HG02642 (cell line): ENCODE data around the gene CLEC11A.

Experiments used
- ATAC-seq: cut with Tn5 transposase; IDR thresholded peaks from one replicate; pipeline ENCODE4 v1.9.1; 2021; ENCODE audit warnings: mild to moderate bottlenecking; ENCODE audit not compliant: unreplicated experiment, poor library complexity

The CLEC11A gene

DNA sequence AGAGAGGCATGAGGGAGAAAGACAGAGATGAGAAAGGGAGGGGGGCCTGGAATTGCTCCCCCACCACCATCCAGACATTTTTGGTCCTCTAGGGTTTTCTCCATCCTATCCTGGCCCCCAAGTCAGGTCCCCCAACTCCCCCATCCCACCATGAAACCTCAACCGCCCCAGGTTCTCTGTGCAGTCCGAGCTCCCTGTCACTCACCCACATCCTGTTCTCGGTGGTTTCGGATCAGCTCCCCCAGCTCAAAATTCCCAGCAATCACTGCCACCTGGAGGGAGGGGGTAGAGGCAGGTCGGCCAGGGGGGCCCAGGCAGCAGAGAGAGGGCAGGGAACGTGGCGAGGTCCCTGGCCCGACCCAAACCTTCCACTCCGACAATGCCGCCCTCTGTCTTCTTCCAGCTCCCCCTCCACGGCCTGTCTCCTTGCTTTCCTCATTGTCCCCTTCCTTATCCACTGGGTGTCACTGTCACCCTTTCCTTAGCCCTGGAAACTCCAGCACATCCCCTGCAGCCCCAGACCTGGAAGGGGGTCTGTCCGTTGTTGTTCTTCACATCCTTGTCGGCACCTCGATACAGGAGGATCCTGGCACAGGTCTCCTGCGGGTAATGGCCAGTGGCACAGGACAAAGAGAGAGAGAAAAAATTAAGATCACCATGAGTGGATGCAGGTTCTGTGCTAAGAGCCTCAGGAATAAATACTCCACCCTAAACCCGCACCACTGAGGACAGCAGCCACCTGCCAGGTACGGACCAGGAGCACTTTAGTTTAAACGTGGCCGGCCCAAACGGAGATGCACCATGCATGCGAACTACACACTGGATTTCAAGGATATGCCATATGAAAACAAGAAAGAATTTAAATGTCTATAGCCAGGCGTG is 19.0 kb upstream of the CLEC11A start:
- no peak for ATAC-seq

- ATAC-seq = no peak
Measured at GRCh38 chr19:50705422-50706019, 17.6 kb upstream of the CLEC11A start.

GRCh38 chr19:50706387-50706786 is 16.8 kb upstream of the CLEC11A start:
- ATAC-seq = no peak

DNA sequence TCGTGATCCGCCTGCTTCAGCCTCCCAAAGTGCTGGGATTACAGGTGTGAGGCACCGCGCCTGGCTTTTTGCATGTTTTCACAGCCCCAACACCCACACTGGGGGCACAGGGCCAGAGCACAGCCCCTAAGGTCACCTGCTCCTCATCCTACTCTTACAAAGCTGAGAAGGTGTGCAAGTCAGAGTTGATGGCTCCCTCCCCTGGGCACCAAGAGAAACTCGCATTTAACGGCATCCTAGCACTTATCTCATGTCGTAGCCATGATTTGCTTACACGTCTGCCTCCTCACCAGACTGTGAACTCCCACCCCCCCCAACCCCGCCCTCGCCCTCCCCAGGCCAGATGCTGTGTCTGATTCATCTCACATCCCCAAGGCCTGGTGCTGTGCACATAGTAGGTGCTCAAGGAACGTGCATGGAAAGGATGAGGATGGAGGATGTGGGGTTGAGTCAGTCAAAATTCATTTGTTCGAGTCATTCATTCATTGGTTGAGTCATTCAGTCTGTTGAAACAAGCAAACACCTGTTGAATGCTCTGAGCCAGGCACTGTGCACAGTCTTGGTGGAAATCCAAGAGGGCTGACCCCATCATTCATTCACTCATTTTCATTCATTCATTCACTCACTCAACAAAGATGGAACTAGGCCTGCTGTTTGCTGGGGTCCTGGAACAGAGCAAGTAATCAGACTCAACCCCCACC is 14.8 kb upstream of the CLEC11A start:
- no peak for ATAC-seq

DNA sequence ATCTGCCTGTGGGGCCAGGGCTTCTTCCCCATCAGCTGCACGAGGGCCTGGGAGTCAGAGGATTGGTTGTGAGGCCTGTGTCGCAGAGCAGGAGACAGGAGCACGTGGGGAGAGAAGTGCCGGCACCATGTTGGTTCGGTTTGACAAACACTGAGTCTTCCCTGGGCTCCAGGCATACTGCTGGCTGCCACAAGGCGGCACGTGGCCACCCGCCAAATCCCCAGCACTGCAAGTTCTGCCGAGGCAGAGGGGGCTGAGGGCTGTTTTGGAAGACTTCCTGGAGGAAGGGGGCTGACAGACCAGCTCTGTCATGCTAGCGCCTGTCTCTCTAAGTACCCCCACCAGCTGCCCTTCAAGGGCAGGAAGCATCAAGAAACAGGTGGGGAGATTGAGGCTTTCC is 13.1 kb upstream of the CLEC11A start:
- ATAC-seq = no peak

DNA sequence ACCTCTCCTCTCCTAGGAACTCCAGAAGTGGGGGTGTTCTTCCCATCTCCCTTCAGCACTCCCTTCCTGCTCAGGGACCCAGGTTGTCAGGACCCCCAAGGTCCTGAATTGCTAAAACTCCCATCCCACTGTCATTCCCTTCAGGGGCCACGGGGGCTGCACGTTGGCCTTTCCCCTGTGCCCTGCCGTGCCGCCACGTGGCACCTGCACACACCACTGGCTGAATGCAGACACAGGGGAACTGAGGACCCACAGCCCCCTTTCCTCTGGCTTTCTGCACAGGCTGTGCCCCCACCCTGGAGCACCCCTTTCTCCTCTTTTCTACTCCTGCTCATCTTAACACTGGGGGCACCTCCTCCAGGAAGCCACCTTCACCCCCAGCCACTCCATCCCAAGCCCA is 12.6 kb upstream of the CLEC11A start:
- no peak for ATAC-seq

- no peak for ATAC-seq
Measured at GRCh38 chr19:50711196-50711595, 12.0 kb upstream of the CLEC11A start.

- ATAC-seq = no peak
Measured at GRCh38 chr19:50711805-50712204, 11.4 kb upstream of the CLEC11A start.

DNA sequence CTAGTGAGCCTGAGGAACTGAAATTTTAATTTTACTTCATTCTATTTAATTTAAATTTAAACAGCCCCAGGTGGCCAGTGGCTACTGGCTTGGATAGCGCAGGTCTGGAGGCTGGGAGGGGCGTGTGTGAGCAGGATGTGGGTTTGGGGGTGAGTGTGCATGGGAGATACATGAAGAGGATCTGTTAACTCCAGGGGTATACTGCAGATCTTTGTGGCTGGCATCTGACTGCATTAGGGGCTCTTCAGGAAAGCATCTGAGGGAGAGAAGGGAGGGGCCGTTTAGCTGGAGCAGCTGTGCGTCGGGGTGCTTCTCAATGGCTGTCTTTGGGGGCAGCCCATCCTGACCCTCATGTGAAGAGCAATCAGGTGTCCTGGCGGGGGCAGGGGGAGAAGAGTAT is 10.3 kb upstream of the CLEC11A start:
- ATAC-seq = no peak

DNA sequence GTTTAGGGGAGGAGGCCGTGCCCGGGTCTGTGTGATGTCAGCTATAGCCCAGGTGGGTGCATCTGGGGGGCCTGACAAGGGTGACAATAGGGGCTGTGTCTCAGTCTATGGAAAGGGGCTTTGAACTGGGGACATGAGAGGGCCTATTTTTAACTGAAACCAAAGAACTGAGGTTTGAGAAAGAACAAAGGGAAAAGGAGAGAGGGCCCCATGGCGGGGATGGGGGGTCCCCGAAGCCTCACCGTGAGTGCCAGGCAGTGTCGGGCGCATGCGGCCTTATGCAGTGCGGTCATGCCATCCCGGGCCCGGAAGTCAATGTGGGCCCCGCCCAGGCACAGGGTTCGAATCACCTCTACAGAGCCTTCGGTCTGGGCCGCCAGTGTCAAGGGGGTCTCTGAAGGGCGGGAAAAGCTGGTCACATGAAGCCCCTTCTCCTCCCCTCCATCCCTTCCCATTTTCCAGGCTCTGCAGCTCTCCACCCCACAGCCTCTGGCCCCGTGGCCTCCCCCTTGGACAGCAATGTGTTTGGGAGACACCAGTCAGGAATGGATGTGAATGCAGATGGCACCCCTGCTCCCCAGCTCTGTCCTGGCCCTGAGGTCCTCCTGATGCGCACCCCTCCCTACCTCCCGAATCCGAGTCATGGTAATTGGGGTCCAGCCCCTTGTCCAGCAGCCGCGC is 9.5 kb upstream of the CLEC11A start:
- no peak for ATAC-seq

DNA sequence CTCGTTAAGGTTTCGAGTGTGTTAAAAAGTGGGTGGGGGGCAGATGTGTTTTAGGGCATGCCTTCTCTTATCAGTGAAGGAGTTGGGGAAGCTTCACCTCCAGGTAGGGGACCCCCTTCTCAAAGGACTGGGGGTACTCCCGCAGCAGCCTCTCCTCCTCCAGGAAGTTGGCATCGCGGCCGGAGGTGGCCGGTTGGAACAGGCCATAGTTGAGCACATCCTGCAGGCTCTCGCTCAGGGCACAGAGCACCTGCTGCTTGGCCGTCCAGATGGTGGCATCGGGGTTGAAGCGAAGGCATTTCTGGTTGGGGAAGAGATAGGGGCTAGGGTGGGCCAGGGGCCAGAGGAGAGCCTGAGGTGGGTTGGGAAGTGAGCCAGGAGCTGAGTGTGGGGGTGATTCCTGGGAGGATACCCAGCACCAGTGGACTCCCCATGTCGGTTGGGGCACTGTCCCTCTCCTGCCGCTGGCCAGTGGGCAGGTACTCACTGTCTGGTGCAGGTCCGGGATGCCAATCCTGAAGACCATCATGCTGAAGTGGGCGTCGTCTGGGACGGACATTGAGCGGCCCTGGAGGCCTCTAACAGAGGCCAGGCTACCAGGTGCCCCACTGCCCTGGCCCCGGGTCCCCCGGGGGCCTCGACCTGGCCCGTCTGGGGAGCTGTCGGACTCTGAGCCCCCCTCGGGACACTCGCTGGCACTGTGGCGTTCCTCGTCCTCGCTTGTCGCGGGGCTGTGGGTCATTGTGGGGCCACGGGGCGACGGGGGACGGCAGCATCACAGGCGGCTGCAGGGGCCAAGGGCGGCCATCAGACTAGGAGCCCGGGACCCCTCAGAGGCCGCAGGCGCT is 6.8 kb upstream of the CLEC11A start:
- no peak for ATAC-seq

DNA sequence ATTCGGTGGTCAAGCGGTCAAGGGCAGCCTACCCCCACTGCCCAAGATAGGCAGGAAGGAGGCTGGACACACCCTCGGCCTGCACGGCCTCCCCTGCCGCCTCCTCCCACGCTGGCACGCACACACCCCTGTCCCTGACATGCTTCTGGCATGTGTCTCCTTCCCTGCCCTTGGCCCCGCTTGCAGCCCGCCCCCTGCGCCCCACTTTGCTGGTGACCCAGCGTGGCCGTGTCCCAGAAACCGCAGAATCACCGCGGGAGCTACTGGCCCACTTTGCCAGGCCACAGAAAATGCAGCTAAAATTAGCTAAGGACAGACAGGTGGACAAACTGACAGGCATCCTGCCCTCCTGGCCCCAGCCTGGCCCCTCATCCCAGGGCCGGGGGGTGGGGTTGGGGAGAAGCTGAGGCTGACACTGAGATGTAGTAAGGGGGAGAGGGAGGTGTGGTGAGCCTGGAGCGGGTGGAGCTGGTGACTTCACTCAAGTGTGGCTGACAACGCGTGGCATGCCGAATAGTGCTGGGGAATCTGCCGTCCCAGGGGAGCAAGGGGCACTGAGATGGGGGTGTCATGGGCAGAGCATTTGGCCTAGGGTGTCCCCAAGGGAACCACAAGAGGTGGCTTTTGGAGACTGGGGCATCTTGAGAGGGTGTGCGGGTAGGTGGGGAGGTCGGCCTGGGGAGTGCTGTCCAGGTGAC is 6.0 kb upstream of the CLEC11A start:
- ATAC-seq = no peak

DNA sequence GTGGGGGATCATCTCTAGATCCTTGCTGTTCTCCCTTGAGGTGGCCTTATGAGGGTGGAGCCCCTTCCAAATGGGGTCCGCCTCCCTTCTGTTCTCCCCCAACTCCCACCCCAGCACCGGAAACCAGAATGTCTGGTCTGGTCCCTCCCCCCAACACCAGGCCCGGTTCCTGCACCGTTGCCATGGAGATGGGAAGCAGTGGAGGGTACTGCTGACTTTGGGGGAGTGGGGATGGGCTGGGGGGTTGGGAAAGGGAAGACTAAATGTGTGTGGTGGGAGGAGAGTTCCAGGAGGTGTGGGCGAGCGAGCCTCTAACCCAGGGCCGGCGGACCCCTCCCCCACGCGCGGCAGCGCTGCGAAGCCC is 5.3 kb upstream of the CLEC11A start:
- no peak for ATAC-seq

- no peak for ATAC-seq
Measured at GRCh38 chr19:50718255-50719118, 4.7 kb upstream of the CLEC11A start.

- no peak for ATAC-seq
Measured at GRCh38 chr19:50719119-50719435, 4.1 kb upstream of the CLEC11A start.

DNA sequence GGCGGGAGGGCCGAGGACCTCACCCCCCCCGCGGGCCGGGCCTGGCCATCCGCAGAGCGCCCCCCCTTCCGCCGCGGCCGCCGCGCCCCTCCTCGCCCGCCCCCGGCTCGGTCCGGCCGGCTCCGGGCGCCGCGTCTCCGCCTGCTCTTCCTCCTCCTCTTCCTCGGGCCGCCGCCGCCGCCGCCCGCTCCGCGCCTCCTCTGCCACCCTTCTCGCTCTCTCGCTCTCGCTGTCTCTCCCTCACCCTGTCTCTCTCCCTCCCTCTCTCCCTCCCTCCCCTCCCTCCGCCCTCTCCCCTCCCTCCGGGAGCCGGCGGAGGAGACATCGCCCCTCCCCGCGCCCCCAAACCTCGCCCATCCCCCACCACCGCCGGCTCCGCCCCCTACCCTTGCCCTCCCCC is 3.6 kb upstream of the CLEC11A start, which contains the start of gene SHANK1:
Gene SHANK1 (minus strand): TSS at position 237 of the 400 bp plus-strand sequence. CDS start 2,883 bp downstream, outside the sequence.
- ATAC-seq = no peak

GRCh38 chr19:50720181-50720920 is 2.8 kb upstream of the CLEC11A start:
- no peak for ATAC-seq

DNA sequence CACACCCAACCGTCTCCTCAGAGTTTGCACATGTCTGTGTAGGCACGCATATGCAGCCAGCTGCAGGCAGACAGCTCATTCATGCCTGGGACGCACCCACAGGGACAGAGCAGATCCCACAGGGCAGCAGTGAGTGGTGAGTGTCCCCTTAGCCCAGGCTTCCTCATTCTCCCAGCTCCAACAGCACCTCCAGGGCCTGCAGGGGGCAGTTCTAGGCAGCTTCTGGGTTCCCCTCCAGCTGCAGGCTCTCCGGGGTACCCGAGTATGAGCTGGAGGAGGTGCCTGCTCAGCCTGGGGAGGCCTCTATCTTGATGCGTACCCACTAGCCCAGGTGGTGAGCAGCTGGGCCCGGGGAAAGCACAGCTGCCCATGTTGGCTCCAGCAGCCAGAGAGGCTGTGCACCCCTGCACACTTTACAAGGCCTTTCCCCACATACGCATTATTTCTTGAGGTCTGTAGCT is 2.2 kb upstream of the CLEC11A start:
- ATAC-seq = no peak
